DOHH2 (cell line): ENCODE data around the gene MUC5B.

ENCODE experiments used
- CTCF ChIP-seq: fragments of 200-600 bp; sonication (generic); IDR thresholded peaks from one replicate; pipeline ENCODE4 v1.5.1; 2014; ENCODE audit warnings: antibody characterized with exemption, mild to moderate bottlenecking, low read depth, low read length; ENCODE audit not compliant: poor library complexity, severe bottlenecking
- EZH2phosphoT487 ChIP-seq: fragments of 200-600 bp; sonication (generic); IDR thresholded peaks from 2 replicates; pipeline ENCODE4 v1.6.1; 2017; ENCODE audit warnings: borderline replicate concordance, mild to moderate bottlenecking, antibody characterized with exemption, low read length, moderate library complexity, mixed read lengths

- no peak for TF ChIP-seq CTCF
- TF ChIP-seq EZH2phosphoT487, result no peak
These were observed 13.0 kb downstream of the MUC5B start for GRCh38 chr11:1235901-1236315.
